Measurements from ENCODE around the gene IL18BP. TPM values are rescaled to one million over a fixed set of nuclear protein-coding genes. Genes with fewer than 3 reads are reported as not detected.

IL18BP gene
- total RNA-seq, result 1 to 10 TPM; 2.7 to 5.3 (median 4.1) TPM
- 3.3 TPM for polyA plus RNA-seq
- long read RNA-seq, donor 1, result 0 reads
- long read RNA-seq, donor 2, partial matches to known transcripts, result 0 of 2 reads
- long read RNA-seq, donor 2, other reads (novel, unspliced or antisense), result 1 of 2 reads
- long read RNA-seq, donor 3, partial matches to known transcripts, result 0 of 1 reads
- long read RNA-seq, donor 3, other reads (novel, unspliced or antisense), result 1 of 1 reads
- long read RNA-seq, donor 4, partial matches to known transcripts, result 0 of 4 reads
- long read RNA-seq, donor 4, other reads (novel, unspliced or antisense), result 3 of 4 reads

GRCh38 chr11:71998649-71999310 is at the start of gene IL18BP:
IL18BP (plus strand) TSS chr11:71998909; CDS start chr11:71999985, 1,076 bp downstream.
- Histone ChIP-seq H3K4me1 (ENCODE audit: control insufficient read depth, insufficient read depth, low read length) (peaks cover 4% of the 10 kb centered on the region), H3K4me3 (ENCODE audit: low read length) (no peak within 1 kb of the TSS), H3K27me3 (ENCODE audit: control insufficient read depth, insufficient read depth) (no peaks in the 10 kb centered on the region), H3K9me3 (ENCODE audit: control insufficient read depth, low read length) (no peaks in the 10 kb centered on the region), H3K27ac (ENCODE audit: low read length) (peak within 1 kb of the TSS; percentile 23)
- ATAC-seq, result peak; percentile 5 to 49
- DNase-seq, result peak; percentile 48 to 72 (median 68)
- intact Hi-C loops (cut with DNase I), result no loop called here
- 72% methylated on average over 11 of the region's 11 CpGs for WGBS

GRCh38 chr11:71949034-71949433 is 49.7 kb upstream of the IL18BP start:
- Histone ChIP-seq H3K4me3 (ENCODE audit: low read length) (no peak overlapping the region), H3K27me3 (ENCODE audit: control insufficient read depth, insufficient read depth) (no peaks in the 10 kb centered on the region), H3K9me3 (ENCODE audit: control insufficient read depth, low read length) (no peaks in the 10 kb centered on the region), H3K4me1 (ENCODE audit: control insufficient read depth, insufficient read depth, low read length) (peaks cover 13% of the 10 kb centered on the region), H3K27ac (ENCODE audit: low read length) (no peak overlapping the region)
- DNase-seq, result no peak
- intact Hi-C loops (cut with DNase I), result no loop called here
- 64% methylated on average over 6 of the region's 6 CpGs for WGBS
- ATAC-seq, result peak; percentile 22 to 24

GRCh38 chr11:71951741-71952310 is 46.9 kb upstream of the IL18BP start:
- H3K9me3 ChIP-seq (ENCODE audit: control insufficient read depth, low read length), result no peaks in the 10 kb centered on the region
- DNase-seq (no peak), ATAC-seq (no peak)
- peaks cover 12% of the 10 kb centered on the region for H3K4me1 ChIP-seq (ENCODE audit: control insufficient read depth, insufficient read depth, low read length)
- H3K27ac ChIP-seq (ENCODE audit: low read length), result no peak overlapping the region
- WGBS, result 86% methylated on average over 4 of the region's 4 CpGs
- no peaks in the 10 kb centered on the region for H3K27me3 ChIP-seq (ENCODE audit: control insufficient read depth, insufficient read depth)
- H3K4me3 ChIP-seq (ENCODE audit: low read length), result no peak overlapping the region
- intact Hi-C loops (cut with DNase I), result no loop called here

DNA sequence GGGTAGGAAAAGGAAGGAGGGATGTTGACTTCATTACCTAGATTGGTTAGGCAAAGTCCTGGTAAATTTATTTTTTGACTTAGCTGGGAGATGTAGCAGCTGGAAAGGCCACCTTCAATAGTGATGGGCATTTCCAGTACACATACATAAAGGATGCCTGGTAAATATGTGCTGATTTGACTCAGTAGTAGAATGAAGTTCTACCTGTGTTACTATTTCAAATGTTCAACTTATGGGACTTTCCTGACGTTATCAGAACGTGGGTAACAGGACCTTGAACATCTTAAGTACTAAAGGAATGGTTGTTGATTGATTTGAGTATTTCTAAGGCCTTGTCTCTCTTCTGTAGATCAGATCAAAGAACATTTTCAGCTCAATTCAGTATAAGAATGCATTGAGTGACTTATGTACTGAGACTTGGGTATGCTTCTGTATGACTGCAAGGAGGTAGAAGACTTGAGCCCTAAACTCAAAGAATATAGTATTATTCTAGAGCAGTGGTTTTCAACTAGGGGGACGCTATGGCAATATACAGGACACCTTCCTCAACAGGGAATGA is 42.7 kb upstream of the IL18BP start:
- intact Hi-C loops (cut with DNase I), result no loop called here

DNA sequence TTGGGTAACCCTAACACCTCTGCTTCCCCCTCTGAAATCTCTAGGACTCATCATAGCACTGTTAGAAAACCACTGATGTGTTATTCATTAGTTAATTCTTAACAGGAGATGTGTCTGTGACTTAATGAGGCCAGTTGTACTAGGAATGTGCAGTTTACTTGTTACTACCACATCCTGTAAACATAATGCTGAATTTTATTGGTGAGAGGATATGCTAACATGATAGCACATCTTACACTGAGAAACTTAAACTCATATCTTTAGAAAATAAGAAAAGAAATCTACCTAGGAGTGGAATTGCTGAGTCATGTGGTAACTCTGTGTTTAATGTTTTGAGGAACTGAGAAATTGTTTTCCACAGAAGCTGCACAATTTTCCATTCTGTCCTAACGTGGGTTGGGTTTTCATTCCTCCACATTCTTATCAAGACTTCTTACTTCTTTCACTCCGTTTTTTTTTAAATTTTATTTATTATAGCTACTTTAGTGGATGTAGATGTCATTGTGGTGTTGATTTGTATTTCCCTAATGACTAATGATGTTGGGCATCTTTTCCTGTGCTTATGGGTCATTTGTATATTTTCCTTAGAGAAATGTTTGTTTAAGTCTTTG is 36.2 kb upstream of the IL18BP start:
- DNase-seq, result no peak
- H3K4me3 ChIP-seq (ENCODE audit: low read length), result no peak overlapping the region
- H3K27ac ChIP-seq (ENCODE audit: low read length), result no peak overlapping the region
- no peaks in the 10 kb centered on the region for H3K9me3 ChIP-seq (ENCODE audit: control insufficient read depth, low read length)
- intact Hi-C loops (cut with DNase I), result no loop called here
- H3K4me1 ChIP-seq (ENCODE audit: control insufficient read depth, insufficient read depth, low read length), result no peaks in the 10 kb centered on the region
- no peaks in the 10 kb centered on the region for H3K27me3 ChIP-seq (ENCODE audit: control insufficient read depth, insufficient read depth)
- WGBS, result 43% methylated on average over 2 of the region's 2 CpGs
- no peak for ATAC-seq

More for the DNA sequence above, 42.7 kb upstream of the IL18BP start:
- Histone ChIP-seq H3K4me3 (ENCODE audit: low read length) (no peak overlapping the region), H3K27ac (ENCODE audit: low read length) (no peak overlapping the region), H3K4me1 (ENCODE audit: control insufficient read depth, insufficient read depth, low read length) (no peaks in the 10 kb centered on the region), H3K9me3 (ENCODE audit: control insufficient read depth, low read length) (no peaks in the 10 kb centered on the region), H3K27me3 (ENCODE audit: control insufficient read depth, insufficient read depth) (no peaks in the 10 kb centered on the region)
- ATAC-seq, result no peak
- DNase-seq, result no peak
- WGBS, result 64% methylated on average over 3 of the region's 3 CpGs

GRCh38 chr11:71963468-71963867 is 35.2 kb upstream of the IL18BP start:
- ATAC-seq, result no peak

GRCh38 chr11:71964641-71965040 is 34.1 kb upstream of the IL18BP start:
- Histone ChIP-seq H3K4me1 (ENCODE audit: control insufficient read depth, insufficient read depth, low read length) (no peaks in the 10 kb centered on the region), H3K27me3 (ENCODE audit: control insufficient read depth, insufficient read depth) (no peaks in the 10 kb centered on the region), H3K9me3 (ENCODE audit: control insufficient read depth, low read length) (no peaks in the 10 kb centered on the region), H3K4me3 (ENCODE audit: low read length) (no peak overlapping the region), H3K27ac (ENCODE audit: low read length) (no peak overlapping the region)
- DNase-seq, result no peak
- intact Hi-C loops (cut with DNase I), result no loop called here
- 94% methylated on average over 4 of the region's 4 CpGs for WGBS
- no peak for ATAC-seq

More at GRCh38 chr11:71963468-71963867, 35.2 kb upstream of the IL18BP start:
- Histone ChIP-seq H3K27me3 (ENCODE audit: control insufficient read depth, insufficient read depth) (no peaks in the 10 kb centered on the region), H3K9me3 (ENCODE audit: control insufficient read depth, low read length) (no peaks in the 10 kb centered on the region), H3K4me3 (ENCODE audit: low read length) (no peak overlapping the region), H3K27ac (ENCODE audit: low read length) (no peak overlapping the region), H3K4me1 (ENCODE audit: control insufficient read depth, insufficient read depth, low read length) (no peaks in the 10 kb centered on the region)
- intact Hi-C loops (cut with DNase I), result no loop called here
- 93% methylated on average over 8 of the region's 8 CpGs for WGBS
- no peak for DNase-seq

- Histone ChIP-seq H3K27me3 (ENCODE audit: control insufficient read depth, insufficient read depth) (no peaks in the 10 kb centered on the region), H3K27ac (ENCODE audit: low read length) (no peak overlapping the region), H3K9me3 (ENCODE audit: control insufficient read depth, low read length) (no peaks in the 10 kb centered on the region), H3K4me1 (ENCODE audit: control insufficient read depth, insufficient read depth, low read length) (no peaks in the 10 kb centered on the region), H3K4me3 (ENCODE audit: low read length) (no peak overlapping the region)
- intact Hi-C loops (cut with DNase I), result no loop called here
- DNase-seq, result no peak
- 95% methylated on average over 2 of the region's 2 CpGs for WGBS
- no peak for ATAC-seq
These were observed 27.0 kb upstream of the IL18BP start for GRCh38 chr11:71971680-71972079.

- ATAC-seq (no peak), DNase-seq (no peak)
- intact Hi-C loops (cut with DNase I), result loop anchor here in 2 of 4 donors (5.0 kb wide), 2 partner anchors 166 to 456 kb away; partner anchors contain the start of gene CLPB (in 1 of the 2)
- 88% methylated on average over 5 of the region's 5 CpGs for WGBS
- no peak overlapping the region for H3K4me3 ChIP-seq (ENCODE audit: low read length)
- no peak overlapping the region for H3K27ac ChIP-seq (ENCODE audit: low read length)
- H3K9me3 ChIP-seq (ENCODE audit: control insufficient read depth, low read length), result no peaks in the 10 kb centered on the region
- no peaks in the 10 kb centered on the region for H3K27me3 ChIP-seq (ENCODE audit: control insufficient read depth, insufficient read depth)
- no peaks in the 10 kb centered on the region for H3K4me1 ChIP-seq (ENCODE audit: control insufficient read depth, insufficient read depth, low read length)
These were observed 22.2 kb upstream of the IL18BP start for GRCh38 chr11:71976551-71976950.

GRCh38 chr11:71977090-71977489 is 21.6 kb upstream of the IL18BP start:
- H3K4me3 ChIP-seq (ENCODE audit: low read length), result no peak overlapping the region
- WGBS, result 67% methylated on average over 1 of the region's 1 CpG
- intact Hi-C loops (cut with DNase I), result loop anchor here in 2 of 4 donors (5.0 kb wide), 2 partner anchors 165 to 455 kb away; partner anchors contain the start of gene CLPB (in 1 of the 2)

More at GRCh38 chr11:71977090-71977489, 21.6 kb upstream of the IL18BP start:
- DNase-seq, result no peak
- ATAC-seq, result no peak
- Histone ChIP-seq H3K9me3 (ENCODE audit: control insufficient read depth, low read length) (no peaks in the 10 kb centered on the region), H3K27ac (ENCODE audit: low read length) (no peak overlapping the region), H3K27me3 (ENCODE audit: control insufficient read depth, insufficient read depth) (no peaks in the 10 kb centered on the region), H3K4me1 (ENCODE audit: control insufficient read depth, insufficient read depth, low read length) (no peaks in the 10 kb centered on the region)

Data from right cardiac atrium (tissue), 5 donors.